HG02798 (cell line): ENCODE data around the gene RPP21.

Experiments
- ATAC-seq: cut with Tn5 transposase; IDR thresholded peaks from one replicate; pipeline ENCODE4 v1.9.1; 2021; ENCODE audit warnings: mild to moderate bottlenecking; ENCODE audit not compliant: unreplicated experiment, poor library complexity

Gene RPP21

DNA sequence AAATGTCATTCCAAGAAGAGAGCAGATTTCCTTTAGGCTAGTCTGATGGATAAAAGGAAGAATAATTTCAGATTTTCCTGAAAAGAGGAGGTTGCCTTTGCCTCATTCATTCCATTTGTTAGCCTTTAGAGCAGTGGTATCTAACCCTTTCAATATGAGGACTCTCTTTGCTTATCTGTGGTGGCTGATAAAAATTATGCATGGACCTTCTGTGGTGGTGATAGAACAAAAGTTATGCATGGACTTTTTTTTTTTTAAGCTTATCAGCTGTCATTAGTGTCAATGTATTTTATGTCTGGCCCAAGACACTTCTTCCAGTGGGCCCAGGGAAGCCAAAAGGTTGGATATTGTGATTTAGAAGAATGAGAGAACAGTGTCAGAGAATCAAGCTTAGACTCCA lies 16.6 kb upstream of the RPP21 start:
- no peak for ATAC-seq

DNA sequence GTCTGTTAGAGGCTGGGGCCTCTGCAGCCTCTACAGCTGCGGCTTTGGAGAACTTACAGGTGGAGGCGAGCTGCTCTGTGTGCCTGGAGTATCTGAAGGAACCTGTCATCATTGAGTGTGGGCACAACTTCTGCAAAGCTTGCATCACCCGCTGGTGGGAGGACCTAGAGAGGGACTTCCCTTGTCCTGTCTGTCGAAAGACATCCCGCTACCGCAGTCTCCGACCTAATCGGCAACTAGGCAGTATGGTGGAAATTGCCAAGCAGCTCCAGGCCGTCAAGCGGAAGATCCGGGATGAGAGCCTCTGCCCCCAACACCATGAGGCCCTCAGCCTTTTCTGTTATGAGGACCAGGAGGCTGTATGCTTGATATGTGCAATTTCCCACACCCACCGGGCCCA lies 15.6 kb upstream of the RPP21 start:
- no peak for ATAC-seq

DNA sequence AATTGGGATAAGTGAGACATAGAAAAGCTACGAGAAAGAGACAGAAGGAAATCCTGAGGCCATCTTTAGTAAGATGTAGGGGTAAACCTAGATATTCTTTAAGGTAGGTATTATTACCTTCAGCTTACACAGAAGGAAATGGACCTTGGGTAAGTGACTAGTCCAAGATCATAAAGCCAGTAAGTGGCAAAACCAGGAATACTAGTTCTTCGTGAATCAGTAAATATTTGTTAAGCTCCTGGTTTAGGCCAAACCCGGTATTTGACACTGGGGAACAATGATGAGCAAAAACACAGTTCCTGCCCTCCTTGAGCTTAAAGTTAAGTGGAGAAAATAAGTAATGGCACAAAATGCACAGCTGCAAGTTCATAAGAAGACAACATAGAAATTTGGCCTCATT lies 13.0 kb upstream of the RPP21 start:
- ATAC-seq = no peak

DNA sequence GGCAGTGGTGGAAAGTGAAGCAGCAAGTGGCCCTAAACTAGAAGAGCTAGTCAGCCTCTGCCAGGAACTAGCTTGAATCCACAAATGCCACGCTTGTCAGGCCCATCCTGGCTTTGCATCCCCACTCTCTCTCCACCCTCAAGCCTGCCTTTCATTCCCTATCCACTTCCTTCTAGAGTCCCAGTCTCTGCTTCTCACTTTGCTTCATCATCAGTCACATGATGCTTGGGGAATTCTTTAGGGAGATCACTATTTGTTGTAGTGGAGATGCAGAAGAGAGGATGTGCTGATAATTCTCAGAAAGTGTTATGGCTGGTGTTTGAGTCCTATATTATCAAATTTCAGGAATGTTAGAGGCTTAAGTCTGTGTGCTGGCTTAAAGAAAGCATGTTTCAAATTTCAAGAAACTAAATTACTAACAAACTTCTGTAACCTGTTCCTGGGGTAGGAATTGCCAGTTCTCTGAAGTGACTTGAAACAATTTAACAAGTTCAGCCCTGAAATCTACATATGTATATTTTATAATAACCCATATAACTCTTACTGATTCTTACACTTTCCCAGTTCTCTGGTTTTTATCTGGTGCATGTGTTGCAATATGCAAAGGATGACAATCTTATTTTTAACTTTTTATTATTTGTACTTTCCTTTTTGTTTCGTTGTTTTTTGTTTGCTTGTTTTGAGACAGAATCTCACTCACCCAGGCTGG lies 10.7 kb upstream of the RPP21 start:
- ATAC-seq = no peak

DNA sequence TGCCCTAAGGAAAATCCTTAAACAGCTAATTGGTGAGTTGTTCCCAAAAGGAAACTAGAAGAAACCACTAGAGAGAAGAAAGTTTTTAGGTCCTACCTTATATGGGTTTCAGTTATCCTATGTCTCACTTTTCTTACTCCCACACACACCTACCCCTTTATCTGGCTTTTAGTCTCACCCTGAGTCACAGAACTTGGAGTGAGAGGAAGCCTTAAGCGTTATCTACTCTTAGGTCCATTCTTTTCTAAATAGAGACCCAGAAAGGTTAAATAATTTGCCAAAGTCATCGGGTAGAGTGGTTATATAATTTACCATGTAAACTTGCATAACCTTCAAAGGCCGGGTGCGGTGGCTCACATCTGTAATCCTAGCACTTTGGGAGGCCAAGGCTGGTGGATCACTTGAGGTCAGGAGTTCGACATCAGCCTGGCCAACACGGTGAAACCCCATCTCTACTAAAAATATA lies 4.3 kb upstream of the RPP21 start:
- ATAC-seq = no peak

DNA sequence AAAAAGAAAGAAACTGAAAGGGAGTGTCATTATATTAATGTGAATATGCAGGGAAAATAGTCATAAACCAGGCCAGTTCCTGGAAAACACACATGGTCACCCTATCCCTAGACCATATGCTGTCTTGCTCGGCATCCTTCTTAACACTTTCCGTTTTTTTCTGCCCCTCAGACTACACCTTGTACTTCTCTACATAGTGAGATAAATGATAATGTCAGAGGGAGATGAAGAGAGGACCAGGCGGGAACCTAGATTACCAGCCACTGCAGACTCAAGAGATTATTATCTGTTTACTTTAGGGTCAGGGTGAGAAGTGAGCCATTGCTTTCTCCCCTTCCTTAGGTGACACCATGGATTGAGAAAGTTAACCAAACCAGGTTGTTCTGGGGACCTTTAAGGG lies 3.7 kb upstream of the RPP21 start:
- no peak for ATAC-seq

DNA sequence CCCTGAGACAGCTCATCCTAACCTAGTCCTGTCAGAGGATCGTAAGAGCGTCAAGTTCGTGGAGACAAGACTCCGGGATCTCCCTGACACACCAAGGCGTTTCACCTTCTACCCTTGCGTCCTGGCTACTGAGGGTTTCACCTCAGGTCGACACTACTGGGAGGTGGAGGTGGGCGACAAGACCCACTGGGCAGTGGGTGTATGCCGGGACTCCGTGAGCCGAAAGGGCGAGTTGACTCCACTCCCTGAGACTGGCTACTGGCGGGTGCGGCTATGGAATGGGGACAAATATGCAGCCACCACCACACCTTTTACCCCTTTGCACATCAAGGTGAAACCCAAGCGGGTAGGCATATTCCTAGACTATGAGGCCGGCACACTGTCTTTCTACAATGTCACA lies 3.2 kb upstream of the RPP21 start:
- ATAC-seq = no peak

DNA sequence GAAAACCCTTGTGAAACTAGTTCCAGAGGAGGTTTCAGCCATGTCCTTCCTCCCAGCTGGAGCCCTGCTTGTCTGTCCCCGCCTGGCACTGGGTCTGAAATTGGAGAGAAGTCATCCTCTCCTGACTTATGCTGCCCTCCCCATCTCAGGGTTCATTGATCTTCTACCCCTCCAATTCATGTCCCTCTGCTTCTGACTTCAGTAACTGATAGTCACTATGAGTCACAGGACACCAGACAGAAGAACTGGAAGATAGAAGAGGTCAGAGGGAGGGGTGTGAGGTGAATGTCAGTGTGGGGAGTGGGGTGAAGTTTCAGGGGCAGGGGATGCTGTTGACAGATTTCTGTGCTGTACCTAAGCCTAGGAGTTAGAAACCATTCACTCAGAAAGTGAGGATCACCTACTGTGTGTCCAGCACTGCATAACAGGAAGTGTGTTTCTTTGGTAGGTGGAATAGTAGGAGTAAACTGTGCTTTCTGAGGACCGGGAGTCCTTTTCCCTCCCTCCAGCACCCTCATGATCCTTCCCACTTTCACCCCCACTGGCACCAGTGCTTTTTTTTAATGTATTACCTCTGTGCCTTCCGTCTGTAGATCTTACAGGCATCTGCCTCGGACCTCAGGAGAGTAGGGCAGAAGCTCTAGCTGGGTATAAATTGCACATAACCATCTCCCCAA lies 627 bp upstream of the RPP21 start:
- ATAC-seq = no peak

DNA sequence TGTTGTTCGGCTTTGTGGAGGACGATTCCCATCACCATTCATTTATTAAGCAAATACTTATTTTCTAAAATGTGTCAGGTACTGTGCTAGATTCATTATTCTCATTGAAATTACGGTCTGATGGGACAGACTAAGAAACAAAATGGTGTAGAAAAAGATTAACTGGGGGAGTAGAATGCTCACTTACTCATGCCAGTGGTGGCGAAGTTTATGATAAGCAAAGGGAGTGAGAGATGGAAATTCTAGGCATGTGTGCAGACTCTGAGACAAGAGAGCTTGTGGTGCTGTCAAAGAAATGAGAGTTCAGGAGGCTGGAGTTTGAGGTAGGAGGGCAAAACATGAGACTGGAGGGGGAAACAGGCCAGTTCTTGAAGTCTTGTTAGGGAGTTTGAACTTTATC lies 896 bp downstream of the RPP21 start:
- no peak for ATAC-seq

DNA sequence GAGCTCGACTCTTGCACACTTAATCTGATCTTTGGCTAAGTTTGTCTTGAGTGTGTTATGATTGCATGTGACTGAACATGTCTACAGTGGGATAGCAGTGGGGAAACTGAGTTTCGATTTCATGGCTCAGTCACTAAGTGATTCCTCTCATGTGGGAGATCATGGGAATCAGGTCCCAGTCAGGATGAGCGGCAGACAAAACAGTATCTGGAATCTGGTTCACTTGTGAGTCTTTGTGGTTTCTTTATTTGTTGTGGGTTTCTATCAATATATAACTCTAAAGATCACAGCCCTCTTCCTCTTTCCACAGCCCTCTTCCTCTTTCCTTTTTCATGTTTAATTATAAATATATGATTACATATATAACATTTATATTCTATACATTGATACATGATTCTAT lies 4.0 kb downstream of the RPP21 start:
- no peak for ATAC-seq

DNA sequence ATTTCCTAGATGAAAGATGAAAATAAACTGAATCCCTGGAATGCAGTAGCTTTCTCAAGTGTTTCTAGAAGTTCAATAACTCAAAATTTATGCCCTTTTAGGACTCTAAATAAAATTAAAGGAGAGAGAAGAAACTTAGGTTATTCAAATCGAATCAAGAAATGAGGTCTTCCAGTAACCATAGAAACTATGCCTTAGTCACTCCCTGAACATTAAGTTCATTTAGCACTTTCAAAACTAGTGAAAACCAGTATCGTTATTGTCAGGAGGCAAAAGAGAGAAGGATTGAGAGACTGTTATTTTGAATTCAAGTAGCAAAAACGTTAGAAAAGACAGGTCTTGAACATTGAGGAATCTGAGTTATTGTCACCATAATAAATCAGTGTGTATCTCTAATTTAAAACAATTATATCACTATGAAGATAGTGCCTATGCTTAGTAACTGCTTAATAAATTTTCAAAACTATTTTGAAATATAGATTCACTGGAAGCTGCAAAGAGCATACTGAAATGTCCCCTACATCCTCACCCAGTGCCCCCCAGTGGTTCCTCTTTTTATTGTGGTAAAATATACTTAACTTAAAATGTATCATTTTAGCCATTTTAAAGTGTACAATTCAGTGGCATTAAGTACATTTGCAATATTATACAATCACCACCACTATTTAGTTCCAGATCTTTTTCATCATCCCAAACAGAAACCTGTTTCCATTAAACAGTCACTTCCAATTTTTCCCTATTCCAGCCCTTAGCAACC lies 4.6 kb downstream of the RPP21 start:
- ATAC-seq = no peak

DNA sequence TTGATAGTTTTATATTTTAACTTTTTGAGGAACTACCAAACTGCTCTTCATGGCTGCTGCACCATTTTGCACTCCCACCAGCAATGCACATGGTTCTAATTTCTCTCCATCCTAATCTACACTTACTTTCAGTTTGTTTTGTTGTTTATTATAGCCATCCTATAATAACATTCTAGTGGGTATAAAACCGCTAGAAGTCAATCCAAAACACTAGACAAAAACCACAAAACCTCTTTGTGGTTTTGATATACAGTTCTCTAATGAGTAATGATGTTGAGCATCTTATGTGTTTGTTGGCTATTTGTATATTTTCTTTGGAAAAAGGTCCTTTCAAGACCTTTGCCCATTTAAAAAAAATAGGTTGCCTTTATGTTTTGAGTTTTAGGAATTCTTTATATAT lies 5.6 kb downstream of the RPP21 start:
- no peak for ATAC-seq

DNA sequence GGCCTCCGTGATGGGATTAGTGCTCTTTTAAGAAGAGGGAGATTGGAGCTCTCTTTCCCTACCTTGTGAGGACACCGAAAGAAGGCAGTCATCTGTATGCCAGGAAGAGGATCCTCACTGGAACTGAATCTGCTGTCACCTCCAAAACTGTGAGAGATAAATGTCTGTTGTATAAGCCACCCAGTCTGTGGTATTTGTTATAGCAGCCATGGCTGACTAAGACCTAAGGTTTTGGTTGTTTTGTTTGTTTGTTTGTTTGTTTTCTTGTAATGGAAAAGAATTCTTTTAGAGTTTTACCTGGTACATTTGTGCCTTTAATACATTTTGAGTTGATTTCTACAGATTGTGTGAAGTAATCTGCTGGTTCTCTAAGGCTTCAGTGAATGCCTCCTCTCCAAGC lies 7.6 kb downstream of the RPP21 start:
- ATAC-seq = no peak

DNA sequence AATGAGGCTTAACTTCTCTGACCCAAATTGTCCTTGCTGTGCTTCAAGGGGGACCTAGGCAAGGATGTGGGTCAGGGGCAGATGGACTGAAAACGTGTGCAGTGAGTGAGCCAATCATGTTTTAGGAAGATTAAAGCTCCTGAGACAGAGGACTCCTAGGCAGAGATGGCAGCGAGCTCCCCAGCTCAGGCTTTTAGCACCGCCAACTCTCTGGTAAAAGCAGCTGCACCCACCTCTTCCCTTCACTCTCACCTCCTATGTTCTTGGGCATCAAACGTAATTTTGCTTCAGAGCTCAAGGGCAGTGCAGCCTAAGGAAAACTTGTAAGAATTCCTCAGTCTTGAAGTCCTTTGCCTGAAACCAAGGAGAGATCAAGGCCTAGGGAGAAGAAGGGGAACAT lies 10.3 kb downstream of the RPP21 start:
- ATAC-seq = no peak

DNA sequence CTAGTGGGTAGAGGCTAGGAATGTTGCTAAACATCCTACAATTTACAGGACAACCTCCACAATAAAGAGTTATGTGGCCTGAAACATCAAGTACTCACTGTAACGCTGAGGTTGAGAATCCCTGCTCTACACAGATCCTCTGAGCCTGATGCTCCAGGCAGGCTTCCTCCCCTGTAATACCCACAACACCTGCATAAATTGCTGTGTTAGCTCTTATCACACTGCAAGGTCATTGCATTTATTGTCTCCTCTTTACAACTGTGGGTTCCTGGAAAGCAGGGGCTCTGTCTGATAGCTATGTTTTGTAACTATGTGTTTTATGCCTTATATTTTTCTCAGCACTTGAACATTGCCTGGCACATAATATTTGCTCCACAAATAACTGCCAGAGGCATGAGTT lies 11.6 kb downstream of the RPP21 start:
- no peak for ATAC-seq

DNA sequence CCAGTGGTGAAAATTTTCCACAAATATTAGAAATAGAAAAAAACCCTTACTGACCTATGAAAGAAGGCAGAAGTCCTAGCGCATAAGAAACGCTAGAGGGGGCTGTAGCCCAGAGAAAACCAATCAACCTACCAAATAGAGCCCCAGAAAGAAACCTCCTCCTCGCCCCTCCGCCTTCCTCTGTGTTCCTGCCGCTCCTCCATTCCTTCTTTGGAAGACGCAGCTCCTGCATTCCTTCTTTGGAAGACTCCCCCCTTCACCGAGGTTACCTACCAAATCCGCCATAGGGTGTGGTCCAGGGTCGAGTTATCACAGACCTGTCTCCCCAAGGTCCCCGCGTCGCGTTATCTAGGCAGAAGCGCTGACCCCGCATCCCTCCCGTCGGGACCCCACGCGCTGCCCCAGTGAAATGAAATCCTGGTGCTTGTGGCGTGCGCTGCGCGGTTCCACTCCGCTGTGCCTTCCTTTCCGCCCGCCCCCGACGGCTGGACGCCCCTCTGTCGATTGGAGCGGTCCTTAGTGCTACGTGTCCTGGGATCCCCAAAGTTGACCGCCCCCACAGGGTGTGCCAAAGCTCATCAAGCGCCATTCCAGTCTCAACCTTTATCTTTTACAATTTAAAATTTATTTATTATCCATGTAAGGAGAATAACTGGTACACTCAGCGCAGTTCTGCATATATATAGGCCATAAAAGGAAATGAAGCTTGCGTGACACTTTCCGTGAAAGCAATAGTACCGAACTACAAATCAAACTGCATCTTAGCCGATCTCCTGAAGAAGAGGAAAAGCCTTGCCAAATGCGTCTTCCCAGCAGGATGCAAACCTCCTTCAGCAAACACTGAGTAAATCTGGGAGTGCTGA lies 13.0 kb downstream of the RPP21 start:
- ATAC-seq = no peak

DNA sequence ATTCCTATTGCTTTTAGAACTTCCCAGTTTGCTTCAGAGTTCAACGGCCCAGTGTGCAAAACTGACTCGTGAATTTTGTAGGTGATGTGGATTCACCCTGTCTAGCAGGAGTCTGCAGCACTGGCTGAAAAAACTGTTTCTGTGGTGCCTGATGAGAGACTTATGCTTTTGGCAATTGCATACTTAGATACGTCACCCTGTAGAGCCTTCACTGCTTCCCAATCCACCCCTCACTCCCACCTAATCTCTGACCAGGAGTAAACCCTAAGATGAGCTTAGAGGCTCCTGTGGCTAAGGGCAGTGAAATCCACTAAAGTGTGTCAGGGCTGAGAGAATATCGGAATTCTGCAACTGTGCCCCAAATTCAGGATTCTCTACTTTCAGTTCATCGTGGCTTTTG lies 14.3 kb downstream of the RPP21 start:
- ATAC-seq = no peak

DNA sequence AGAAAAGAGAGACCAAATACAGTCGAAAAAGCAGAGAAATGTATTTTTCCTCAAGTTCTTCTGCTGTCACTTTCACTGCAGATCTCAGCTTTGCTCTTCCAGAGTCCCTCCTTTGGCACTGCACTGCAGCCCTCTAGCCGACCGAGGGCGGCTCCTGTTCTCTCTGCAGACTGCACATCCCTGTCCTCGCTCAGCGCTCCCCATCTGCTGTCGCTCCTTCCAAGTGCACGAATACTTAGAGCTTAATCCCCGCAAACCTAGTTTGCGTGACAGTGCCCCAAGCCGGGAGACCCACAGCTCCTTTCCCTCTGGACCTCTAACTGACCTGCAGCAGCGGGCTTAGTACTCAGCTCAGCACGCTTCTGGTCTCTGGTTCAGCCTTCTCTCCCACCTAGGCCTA lies 15.2 kb downstream of the RPP21 start:
- ATAC-seq = no peak

DNA sequence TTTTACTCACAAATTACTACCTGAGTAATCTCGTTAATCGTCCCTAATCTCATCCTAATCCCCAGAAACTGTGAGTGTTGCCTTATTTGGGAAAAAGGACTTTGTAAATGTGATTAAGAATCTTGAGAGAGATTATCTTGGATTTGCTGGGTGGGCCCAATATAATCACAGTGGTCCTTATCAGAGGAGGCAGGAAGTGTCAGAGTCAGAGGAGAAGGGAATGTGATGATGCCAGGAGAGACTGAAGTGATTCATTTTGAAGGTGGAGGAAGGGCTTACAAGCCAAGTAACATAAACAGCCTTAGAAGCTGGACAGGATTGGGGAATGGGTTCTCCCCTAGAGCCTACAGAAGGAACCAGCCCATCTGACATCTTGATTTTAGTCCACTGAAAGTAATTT lies 16.7 kb downstream of the RPP21 start:
- no peak for ATAC-seq

DNA sequence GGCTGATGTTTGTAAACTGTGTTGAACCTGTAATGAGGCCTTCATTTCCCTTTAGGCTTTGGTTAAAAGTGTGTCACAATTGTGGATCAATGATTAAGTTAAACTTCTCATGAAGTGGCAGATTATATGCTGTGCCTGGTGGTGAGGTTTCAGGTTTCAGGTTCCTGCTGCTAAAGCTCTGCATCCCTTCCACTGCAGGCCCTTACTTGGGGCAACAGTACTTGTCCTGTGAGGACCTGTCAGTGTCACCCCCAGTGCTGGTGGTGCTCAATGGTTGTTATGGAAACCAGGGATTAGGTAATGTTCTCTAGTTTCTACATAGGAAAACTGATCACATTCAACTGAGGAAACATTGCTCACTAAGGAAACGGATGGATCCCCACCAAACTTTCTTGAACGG lies 18.5 kb downstream of the RPP21 start:
- no peak for ATAC-seq

DNA sequence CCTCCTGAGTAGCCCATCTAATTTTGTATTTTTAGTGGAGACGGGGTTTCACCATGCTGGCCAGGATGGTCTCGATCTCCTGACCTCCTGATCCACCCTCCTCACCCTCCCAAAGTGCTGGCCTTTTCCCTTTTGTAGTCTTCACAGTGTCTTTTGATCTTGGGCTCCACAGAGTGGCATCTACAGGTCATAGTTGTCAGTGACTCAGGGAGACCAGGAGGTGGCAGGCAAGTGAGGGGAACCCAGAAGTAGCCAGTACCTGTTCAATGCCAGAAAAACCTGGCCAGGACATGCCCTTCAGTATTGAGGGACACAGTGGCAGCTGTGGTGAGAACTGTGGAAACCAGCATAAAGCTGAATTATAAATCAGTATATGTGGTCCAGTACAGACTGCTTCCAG lies 19.6 kb downstream of the RPP21 start:
- ATAC-seq = no peak
